Bronchial epithelial cell (primary cell): Measurements from ENCODE around the gene SLC12A6. TPM values are rescaled to one million over a fixed set of nuclear protein-coding genes. Genes with fewer than 3 reads are reported as not detected.

Experiments used
- DNase-seq: peaks from one replicate; pipeline ENCODE4 v3.0.0-alpha.2; 2010; ENCODE audit warnings: low read depth
- FAIRE-seq: peaks from 2 replicates; lab custom pipeline; 2011; peaks lifted over from hg19 to GRCh38; lab: Jason Lieb, UNC
- H3K27me3 ChIP-seq: 2 replicates; pipeline ENCODE4 v1.5.1; 2011; ENCODE audit warnings: low read length; ENCODE audit not compliant: control insufficient read depth, insufficient read depth
- H3K36me3 ChIP-seq: 2 replicates; pipeline ENCODE4 v1.5.1; 2011; ENCODE audit warnings: low read length; ENCODE audit not compliant: control insufficient read depth, insufficient read depth
- H3K4me3 ChIP-seq: 2 replicates; pipeline ENCODE4 v1.5.1; 2011; ENCODE audit warnings: mild to moderate bottlenecking, low read depth, low read length, control low read depth
- total RNA-seq: library from RNA; depleted of rRNA; stranded (reverse); fragments of >200 nt; gene quantifications from 2 replicates; pipeline ENCODE4 v1.2.1, GENCODE V29; 2014
- TF ChIP-seq, protein P1 (sequence below): IDR thresholded peaks from 2 replicates; pipeline ENCODE4 v1.5.1; 2011; ENCODE audit warnings: mild to moderate bottlenecking, moderate library complexity, low read length, control low read depth, inconsistent platforms; ENCODE audit not compliant: insufficient read depth, severe bottlenecking

The SLC12A6 gene
- total RNA-seq, 1 donor from 2014 or later = 24.5 TPM

DNA sequence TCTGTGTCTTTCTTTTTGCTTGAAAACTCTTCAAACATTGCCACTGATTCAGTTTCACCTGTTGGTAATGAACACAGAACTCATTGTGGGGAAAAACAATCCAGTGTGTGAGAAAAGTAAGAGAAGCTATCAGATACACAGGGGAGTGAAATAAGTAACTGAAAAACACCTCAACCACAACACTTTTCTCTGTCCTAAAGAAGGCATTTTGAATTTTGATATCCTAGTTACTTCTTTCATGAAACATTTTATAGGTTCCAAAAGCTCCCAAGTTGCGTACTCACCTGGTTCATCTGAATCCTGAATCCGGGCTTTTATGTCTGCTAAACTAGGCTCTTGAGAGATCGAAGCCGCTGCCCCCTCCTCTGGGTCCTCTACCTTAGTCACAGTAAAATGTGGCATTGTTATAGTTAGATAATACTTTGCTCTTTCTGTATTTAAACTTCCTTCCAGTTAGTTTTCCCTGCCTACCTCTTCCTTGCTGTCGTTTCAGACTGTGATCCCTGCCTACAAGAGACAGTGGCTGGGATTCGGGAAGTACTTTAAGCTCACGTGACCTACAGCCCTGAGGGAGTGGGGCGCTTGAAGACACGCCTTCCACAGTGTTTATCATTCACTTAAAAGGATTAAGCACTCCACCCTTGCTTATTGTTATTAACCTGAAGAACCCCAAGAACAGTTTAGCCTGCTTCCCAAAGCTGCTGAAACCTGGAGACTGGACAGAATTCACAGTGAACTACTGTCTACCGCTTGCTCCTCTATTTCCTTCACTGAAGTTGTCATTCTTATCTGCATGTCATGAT, 19.1 kb downstream of the SLC12A6 start:
- FAIRE-seq (peak; percentile 64), DNase-seq (peak; percentile 88)
- H3K4me3 ChIP-seq = peak overlapping the region; percentile 47
- TF ChIP-seq, protein P1, sequence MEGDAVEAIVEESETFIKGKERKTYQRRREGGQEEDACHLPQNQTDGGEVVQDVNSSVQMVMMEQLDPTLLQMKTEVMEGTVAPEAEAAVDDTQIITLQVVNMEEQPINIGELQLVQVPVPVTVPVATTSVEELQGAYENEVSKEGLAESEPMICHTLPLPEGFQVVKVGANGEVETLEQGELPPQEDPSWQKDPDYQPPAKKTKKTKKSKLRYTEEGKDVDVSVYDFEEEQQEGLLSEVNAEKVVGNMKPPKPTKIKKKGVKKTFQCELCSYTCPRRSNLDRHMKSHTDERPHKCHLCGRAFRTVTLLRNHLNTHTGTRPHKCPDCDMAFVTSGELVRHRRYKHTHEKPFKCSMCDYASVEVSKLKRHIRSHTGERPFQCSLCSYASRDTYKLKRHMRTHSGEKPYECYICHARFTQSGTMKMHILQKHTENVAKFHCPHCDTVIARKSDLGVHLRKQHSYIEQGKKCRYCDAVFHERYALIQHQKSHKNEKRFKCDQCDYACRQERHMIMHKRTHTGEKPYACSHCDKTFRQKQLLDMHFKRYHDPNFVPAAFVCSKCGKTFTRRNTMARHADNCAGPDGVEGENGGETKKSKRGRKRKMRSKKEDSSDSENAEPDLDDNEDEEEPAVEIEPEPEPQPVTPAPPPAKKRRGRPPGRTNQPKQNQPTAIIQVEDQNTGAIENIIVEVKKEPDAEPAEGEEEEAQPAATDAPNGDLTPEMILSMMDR = no peak
- no peaks in the 10 kb centered on the region for H3K36me3 ChIP-seq
- no peaks in the 10 kb centered on the region for H3K27me3 ChIP-seq

DNA sequence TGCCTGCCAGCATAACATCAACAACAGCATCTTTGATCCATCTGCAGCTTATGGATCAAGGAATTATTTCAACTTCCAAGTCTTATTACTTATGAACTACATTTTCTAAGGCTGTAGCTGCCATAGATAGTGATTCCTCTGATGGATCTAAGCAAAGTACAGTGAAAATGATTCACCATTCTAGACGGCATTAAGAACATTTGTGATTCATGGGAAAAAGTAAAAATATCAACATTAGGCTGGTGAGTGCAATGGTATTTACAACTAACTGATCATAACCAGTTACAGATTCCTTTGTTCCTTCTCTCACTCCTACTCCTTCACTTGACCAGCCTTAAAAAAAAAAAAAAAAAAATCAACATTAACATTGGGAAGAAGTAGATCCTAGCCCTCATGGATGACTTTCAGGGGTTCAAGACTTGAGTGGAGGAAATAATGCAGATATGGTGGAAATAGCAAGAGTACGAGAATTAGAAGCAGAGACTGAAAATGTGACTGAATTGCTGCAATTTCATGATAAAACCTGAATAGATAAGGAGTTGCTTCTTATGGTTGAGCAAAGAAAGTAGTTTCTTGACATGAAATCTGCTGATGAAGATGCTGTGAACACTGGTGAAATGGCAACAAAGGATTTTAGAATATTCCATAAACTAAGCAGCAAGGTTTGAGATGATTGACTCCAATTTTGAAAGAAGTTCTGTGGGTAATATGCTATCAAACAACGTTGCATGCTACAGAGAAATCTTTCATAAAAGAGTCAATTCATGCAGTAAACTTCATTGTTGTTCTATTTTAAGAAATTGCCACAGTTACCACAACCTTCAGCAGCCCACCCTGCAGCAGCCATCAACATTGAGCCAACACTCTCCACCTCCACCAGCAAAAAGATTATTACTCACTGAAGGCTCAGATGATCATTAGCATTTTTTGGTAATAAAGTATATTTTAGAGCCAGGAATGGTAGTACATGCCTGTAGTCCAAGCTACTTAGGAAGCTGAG, 22.8 kb downstream of the SLC12A6 start:
- DNase-seq = no peak
- FAIRE-seq = no peak
- TF ChIP-seq, protein P1 = no peak
- no peaks in the 10 kb centered on the region for H3K27me3 ChIP-seq
- no peak overlapping the region for H3K4me3 ChIP-seq
- no peaks in the 10 kb centered on the region for H3K36me3 ChIP-seq

DNA sequence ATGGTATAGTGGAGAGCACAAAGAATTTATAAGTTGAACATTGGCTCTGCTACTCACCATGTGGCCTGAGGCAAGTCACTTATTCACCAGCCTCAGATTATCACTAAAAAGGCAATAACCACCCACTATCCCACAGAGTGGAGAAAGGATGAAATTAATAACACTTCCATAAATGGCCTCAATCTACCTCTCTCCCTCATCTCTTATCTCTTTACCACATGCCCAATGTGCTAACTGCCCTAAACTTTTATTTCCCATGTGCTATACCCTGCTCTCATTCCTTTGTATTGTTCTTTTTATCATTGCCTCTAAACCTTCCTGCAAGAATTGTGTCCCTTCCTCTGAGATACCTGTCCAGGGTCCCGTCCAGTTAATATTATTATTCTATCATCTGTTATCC, 26.0 kb downstream of the SLC12A6 start:
- no peak for FAIRE-seq
- TF ChIP-seq, protein P1 = no peak
- H3K27me3 ChIP-seq = no peaks in the 10 kb centered on the region
- no peaks in the 10 kb centered on the region for H3K36me3 ChIP-seq
- no peak for DNase-seq
- H3K4me3 ChIP-seq = no peak overlapping the region

DNA sequence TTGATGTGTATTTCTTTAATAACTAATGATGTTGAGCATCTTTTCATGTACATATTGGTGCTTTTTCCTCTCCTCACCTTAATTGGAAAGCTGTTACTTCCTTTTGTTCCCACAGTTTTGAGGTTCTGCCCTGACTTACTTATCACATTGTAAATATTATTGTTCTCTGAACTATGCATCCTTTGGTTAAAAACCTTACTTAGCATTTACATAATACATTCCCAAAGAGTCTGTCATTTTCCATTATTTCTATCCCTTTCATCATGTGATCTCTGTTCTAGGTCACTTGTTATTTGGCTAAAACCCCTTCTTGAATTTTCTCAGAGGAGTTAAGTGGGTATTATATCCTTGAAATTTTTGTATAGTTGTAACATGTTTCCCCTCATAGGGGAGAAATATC, 33.0 kb downstream of the SLC12A6 start:
- FAIRE-seq (no peak), DNase-seq (peak; percentile 36)
- H3K36me3 ChIP-seq = no peaks in the 10 kb centered on the region

DNA sequence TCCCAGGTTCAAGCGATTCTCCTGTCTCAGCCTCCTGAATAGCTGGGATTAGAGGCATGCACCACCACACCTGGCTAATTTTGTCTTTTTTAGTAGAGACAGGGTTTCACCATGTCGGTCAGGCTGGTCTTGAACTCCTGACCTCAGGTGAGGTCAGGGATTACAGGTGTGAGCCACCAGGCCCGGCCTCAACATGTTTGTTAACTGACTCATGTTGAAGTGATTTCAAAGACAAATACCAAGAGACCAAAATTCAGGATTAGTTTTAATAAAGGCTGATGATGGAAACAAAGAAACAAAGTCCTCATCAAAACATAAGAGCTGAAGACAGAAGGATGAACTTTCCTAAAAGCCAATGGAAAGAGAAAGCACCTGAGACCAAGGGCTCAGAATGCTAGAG, 36.5 kb downstream of the SLC12A6 start:
- no peaks in the 10 kb centered on the region for H3K27me3 ChIP-seq
- H3K36me3 ChIP-seq = no peaks in the 10 kb centered on the region
- DNase-seq (peak; percentile 59), FAIRE-seq (no peak)
- TF ChIP-seq, protein P1 = no peak
- no peak overlapping the region for H3K4me3 ChIP-seq

More for the DNA sequence above, 33.0 kb downstream of the SLC12A6 start:
- H3K27me3 ChIP-seq = no peaks in the 10 kb centered on the region
- no peak overlapping the region for H3K4me3 ChIP-seq
- TF ChIP-seq, protein P1 = no peak
